Left ventricle myocardium inferior (tissue), 1 donor: ENCODE measurements around the gene RCBTB2. TPM values are rescaled to one million over a fixed set of nuclear protein-coding genes. Genes with fewer than 3 reads are reported as not detected.
A peak's percentile ranks its signal among the peaks of the same experiment; 100 is the strongest.

ENCODE experiments used
- DNase-seq: peaks from one replicate; pipeline ENCODE4 v3.0.0-alpha.2; 2020
- H3K27ac ChIP-seq: fragments of 200-600 bp; replicated peaks from 2 replicates; pipeline ENCODE4 v1.8.0; 2021
- H3K27me3 ChIP-seq: fragments of 200-600 bp; 2 replicates; pipeline ENCODE4 v1.8.0; 2021; ENCODE audit warnings: low read depth
- H3K36me3 ChIP-seq: fragments of 200-600 bp; 2 replicates; pipeline ENCODE4 v1.8.0; 2021
- H3K4me1 ChIP-seq: fragments of 200-600 bp; 2 replicates; pipeline ENCODE4 v1.8.0; 2021
- H3K4me3 ChIP-seq: fragments of 200-600 bp; 2 replicates; pipeline ENCODE4 v1.8.0; 2021; ENCODE audit warnings: mild to moderate bottlenecking, moderate library complexity
- H3K9me3 ChIP-seq: fragments of 200-600 bp; replicated peaks from 2 replicates; pipeline ENCODE4 v1.8.0; 2021
- intact Hi-C: fragments of 100-400 bp; cut with micrococcal nuclease; formaldehyde crosslinking; loops from one replicate; pipeline ENCODE4 v1.11.0; 2022
- total RNA-seq: library from RNA; stranded (reverse); fragmentation: NEBNext Ultra II Directional; extraction: Animal tissue kit (Norgen Biotek cat#: 25700); gene quantifications from one replicate; pipeline ENCODE4 v1.2.1, GENCODE V29; 2021
- TF ChIP-seq, protein P1 (sequence below): fragments of 200-600 bp; IDR thresholded peaks from 2 replicates; pipeline ENCODE4 v1.8.0; 2021; ENCODE audit warnings: antibody characterized with exemption, mild to moderate bottlenecking, borderline replicate concordance
- donor health status: DM: no; HTN: yes; CAD: no; lungs with severe emphysema.

Gene RCBTB2
- total RNA-seq, 1 donor from 2014 or later, result 14.8 TPM

DNA sequence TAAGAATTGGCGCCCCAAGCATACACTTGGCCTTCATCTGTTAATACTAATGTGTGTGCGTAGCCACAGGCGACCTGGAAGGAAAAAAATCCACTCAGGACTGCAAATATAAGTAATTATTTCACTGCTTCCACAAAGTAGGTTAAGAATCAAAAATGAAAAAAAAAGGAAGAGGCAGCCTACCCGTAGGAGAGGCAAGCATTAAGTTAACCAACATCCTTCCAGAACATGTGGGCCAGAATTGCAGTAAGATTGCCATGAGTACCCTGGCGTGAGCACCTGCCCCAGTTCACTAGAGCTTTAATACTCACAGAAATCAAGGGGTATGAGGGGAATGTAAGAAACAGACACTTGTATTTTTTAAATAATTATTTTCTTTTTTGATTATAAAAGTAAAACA lies 22.2 kb downstream of the RCBTB2 start:
- H3K4me1 ChIP-seq, result peaks cover 48% of the 10 kb centered on the region
- no peaks in the 10 kb centered on the region for H3K9me3 ChIP-seq
- H3K27me3 ChIP-seq, result no peaks in the 10 kb centered on the region
- peaks cover 8% of the 10 kb centered on the region for H3K36me3 ChIP-seq
- TF ChIP-seq, protein P1, sequence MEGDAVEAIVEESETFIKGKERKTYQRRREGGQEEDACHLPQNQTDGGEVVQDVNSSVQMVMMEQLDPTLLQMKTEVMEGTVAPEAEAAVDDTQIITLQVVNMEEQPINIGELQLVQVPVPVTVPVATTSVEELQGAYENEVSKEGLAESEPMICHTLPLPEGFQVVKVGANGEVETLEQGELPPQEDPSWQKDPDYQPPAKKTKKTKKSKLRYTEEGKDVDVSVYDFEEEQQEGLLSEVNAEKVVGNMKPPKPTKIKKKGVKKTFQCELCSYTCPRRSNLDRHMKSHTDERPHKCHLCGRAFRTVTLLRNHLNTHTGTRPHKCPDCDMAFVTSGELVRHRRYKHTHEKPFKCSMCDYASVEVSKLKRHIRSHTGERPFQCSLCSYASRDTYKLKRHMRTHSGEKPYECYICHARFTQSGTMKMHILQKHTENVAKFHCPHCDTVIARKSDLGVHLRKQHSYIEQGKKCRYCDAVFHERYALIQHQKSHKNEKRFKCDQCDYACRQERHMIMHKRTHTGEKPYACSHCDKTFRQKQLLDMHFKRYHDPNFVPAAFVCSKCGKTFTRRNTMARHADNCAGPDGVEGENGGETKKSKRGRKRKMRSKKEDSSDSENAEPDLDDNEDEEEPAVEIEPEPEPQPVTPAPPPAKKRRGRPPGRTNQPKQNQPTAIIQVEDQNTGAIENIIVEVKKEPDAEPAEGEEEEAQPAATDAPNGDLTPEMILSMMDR, result no peak
- H3K4me3 ChIP-seq, result no peak overlapping the region
- H3K27ac ChIP-seq, result no peak overlapping the region
- intact Hi-C loops, result no loop called here
- no peak for DNase-seq

DNA sequence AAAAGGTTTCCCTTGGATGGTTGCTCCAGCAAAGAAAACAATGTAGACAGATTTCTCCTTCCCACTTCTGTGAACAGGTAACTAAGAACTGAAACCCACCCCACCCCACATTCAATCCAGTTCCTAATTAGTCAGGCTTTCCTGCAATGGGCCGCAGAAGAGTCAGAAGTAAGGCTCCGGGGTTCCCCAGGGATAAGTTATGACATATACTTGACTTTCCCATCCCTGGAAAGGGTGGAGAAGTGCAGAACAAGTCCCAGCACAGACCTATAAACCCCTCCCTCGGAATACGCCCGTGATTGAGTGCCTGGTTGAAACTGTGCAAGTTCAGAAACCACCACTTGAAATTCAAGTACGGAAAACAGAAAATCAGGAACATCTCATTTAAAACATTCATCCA lies 24.9 kb downstream of the RCBTB2 start:
- H3K27ac ChIP-seq, result peak overlapping the region; percentile 83
- H3K4me3 ChIP-seq, result no peak overlapping the region
- TF ChIP-seq, protein P1, result no peak
- H3K27me3 ChIP-seq, result no peaks in the 10 kb centered on the region
- peaks cover 54% of the 10 kb centered on the region for H3K4me1 ChIP-seq
- peaks cover 3% of the 10 kb centered on the region for H3K36me3 ChIP-seq
- no peak for DNase-seq
- no peaks in the 10 kb centered on the region for H3K9me3 ChIP-seq
- intact Hi-C loops, result loop anchor here (10.0 kb wide), 1 partner anchor 67 kb away; no protein-coding TSS in a partner anchor

DNA sequence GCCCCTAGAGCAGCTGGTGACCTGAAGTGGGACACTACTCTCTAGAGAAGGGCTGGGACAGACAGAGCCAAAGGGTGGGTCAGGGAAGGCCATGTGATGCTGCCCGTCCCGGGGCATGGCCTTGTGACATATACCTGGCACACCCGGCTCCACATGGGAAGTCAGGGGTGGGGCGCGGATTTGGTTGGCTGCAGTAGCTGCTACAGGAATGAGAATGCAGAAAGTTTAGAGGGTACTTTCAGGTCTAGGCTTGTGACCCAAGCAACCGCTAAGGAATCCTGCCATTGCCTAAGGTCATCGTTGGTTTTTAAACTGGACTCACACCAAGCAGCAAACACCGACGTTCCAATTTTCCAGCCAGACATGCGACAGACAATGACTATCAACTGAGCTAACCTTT lies 25.9 kb downstream of the RCBTB2 start:
- Histone ChIP-seq H3K4me3 (no peak overlapping the region), H3K36me3 (no peaks in the 10 kb centered on the region), H3K27me3 (no peaks in the 10 kb centered on the region), H3K27ac (peak overlapping the region; percentile 83), H3K4me1 (peaks cover 54% of the 10 kb centered on the region), H3K9me3 (no peaks in the 10 kb centered on the region)
- TF ChIP-seq, protein P1, result no peak
- intact Hi-C loops, result loop anchor here (10.0 kb wide), 1 partner anchor 68 kb away; no protein-coding TSS in a partner anchor
- no peak for DNase-seq

DNA sequence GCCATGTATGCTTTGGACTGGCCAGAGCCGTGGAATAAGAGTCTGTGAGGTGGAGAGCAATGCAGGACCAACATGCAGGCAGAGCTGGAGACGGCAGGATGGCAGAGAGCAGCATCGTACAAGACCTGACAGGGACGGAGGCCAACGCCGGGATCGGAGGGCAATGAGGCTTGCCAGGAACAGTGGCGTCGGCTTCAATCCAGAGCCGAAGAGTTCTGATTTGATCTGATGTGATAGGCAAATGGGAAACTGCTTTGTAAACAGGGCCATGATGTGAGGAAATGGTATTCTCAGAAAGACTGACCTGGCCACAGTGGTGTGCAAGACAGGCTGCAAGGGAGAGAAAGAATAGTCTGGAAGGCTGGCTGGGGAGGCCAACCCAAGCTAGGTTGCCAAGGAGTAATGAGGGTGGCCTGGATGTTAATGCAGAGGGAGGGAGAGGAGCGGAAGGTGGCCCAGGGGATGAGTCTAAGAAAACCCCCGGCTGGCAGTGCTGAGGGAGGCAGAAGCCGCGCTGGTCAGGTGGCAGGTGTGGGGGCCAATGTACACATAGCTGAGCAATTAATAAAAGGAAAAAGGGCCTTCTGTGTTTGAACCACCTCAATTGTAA lies 26.7 kb downstream of the RCBTB2 start:
- H3K9me3 ChIP-seq, result no peaks in the 10 kb centered on the region
- H3K36me3 ChIP-seq, result peaks cover 5% of the 10 kb centered on the region
- H3K4me1 ChIP-seq, result peaks cover 45% of the 10 kb centered on the region
- intact Hi-C loops, result loop anchor here (10.0 kb wide), 1 partner anchor 69 kb away; no protein-coding TSS in a partner anchor
- H3K27ac ChIP-seq, result peak overlapping the region; percentile 83
- H3K4me3 ChIP-seq, result peak overlapping the region; percentile 24
- H3K27me3 ChIP-seq, result no peaks in the 10 kb centered on the region
- TF ChIP-seq, protein P1, result no peak
- no peak for DNase-seq

DNA sequence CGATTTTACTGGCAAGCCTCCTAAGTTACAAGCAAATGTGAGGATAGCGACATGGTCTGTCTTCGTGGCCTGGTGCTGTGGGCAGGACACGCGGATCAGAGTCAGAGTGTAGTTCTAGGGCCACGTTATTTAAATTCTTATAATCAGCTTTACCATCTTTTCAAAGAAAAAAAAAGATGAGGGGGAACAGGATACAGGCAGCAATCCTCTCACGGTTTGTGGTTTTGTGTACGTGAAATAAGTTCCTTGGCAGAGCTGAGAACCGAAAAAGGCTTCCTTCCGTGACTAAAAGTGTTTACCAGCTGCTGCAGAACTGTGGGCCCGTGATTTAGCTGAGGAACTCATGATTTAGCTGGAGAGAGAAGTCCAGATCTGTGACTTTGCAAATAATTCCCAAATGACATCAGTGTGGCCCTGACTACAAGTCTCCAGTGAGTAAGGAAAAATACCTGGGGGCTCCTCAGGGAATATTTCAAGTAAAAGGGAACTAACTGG lies 27.2 kb downstream of the RCBTB2 start:
- peak overlapping the region; percentile 83 for H3K27ac ChIP-seq
- H3K36me3 ChIP-seq, result peaks cover 10% of the 10 kb centered on the region
- no peaks in the 10 kb centered on the region for H3K9me3 ChIP-seq
- DNase-seq, result no peak
- peak overlapping the region; percentile 24 for H3K4me3 ChIP-seq
- intact Hi-C loops, result loop anchor here (10.0 kb wide), 1 partner anchor 69 kb away; no protein-coding TSS in a partner anchor
- TF ChIP-seq, protein P1, result no peak
- H3K4me1 ChIP-seq, result peaks cover 40% of the 10 kb centered on the region
- H3K27me3 ChIP-seq, result no peaks in the 10 kb centered on the region
